GM18499 (cell line): ENCODE data around the gene SLC19A1.

Experiments
- ATAC-seq: cut with Tn5 transposase; IDR thresholded peaks from one replicate; pipeline ENCODE4 v1.9.1; 2021; ENCODE audit warnings: moderate number of reproducible peaks; ENCODE audit not compliant: insufficient read depth, unreplicated experiment

The SLC19A1 gene

DNA sequence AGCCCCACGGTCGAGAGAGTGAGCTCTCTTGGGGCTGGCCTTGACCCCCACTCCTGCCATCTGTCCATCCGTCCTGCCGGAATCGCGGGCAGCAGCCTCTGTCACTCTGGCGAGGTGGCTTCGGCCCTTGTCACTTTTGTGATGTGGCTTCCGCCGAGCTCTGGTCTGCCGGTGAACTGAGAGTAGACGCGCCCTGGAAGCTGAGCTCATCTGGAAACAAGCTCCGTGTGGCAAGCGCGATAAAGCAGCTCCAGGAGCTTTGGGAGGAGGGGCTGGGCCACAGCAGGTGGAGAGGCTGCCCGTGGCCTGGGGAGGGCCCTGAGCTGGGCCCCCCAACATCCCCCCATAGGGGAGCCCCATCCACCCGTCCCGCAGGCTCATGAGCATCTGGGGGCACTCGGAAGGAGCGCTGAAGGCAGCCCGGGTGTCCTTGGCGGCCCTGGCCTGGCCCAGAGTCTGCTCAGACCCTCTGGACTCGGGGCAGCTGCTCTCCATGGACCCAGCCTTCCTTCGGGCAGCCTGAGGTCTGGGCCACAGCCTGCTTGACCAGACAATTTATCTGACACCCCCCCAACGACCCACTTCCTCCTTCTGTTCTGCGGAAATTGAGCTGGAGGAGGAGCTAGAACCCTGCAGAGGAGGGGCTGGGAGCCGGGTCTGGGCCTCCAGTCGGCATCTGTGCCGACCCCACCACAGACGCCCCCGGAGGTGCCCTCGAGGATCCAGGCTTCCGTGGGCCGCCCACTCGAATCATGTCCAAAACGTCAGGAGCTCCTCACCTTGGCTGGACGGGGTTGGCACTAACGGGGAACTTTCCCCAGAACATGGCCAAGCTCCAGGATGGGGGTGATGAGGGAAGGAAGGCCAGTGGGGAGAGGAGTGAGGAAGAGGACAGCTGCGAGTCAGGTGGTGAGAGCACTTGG, 59.1 kb downstream of the SLC19A1 start:
- ATAC-seq = no peak

DNA sequence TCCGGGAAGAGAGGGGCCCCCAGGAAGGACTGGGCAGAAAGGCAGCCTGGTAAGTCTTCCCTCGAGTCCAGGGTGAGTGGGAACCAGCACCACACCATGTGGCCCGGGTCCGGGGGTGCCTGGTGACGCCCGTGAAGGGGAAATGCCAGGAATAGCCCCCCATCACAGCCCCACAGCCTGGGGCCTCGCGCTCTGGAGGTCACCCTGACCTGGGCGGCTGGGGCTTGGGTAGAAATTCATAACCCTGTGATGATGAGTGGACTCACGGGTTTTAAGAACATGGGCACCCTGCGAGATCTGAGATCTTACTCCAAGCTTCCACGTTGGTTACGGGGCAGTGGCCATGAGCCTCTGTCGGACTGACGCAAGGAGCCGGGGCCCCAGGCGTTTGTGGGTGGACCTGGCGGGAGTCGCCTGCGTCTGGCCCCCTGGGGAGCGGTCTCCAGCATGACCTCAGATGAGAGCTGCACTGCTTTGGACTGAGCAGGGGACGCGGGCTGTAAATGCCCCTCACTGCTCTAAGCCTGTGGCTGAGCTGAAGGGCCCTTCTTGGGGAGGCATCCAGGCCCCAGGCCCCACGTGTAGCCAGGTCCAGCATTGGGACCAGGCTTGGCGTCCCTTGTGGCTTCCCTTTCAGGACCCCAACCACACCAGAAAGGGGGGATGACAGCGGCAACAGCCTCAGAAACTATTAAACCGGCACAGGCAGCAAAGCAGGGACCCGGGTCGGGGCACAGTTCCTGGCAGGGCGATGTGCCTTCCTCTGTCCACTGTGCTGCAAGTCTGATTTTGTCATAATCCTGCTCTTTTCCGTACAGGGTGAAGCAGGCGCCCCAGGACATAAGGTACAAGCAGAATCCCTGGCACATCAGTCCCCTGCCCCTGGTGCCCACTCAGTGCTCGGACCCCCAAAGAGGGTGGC, 60.0 kb downstream of the SLC19A1 start:
- no peak for ATAC-seq

DNA sequence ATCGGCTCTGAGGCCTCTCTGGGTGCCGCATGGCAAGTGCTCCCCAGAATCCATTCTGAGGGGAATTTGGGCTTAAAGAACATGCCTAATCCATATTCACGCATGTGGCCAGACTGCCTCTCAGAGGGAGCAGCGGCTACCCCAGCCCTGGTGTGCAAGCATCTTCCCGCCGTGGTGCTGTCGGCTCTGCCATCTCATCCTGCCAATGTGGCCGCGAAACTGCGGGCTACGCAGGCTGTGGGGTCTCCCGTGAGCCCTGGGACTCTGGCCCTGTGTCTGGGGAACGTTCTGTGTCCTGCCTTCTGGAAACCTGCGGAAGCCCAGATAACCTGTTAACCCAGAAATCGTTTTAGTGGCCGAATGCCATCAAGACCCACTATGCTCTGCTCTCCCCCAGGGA, 60.7 kb downstream of the SLC19A1 start:
- ATAC-seq = no peak

DNA sequence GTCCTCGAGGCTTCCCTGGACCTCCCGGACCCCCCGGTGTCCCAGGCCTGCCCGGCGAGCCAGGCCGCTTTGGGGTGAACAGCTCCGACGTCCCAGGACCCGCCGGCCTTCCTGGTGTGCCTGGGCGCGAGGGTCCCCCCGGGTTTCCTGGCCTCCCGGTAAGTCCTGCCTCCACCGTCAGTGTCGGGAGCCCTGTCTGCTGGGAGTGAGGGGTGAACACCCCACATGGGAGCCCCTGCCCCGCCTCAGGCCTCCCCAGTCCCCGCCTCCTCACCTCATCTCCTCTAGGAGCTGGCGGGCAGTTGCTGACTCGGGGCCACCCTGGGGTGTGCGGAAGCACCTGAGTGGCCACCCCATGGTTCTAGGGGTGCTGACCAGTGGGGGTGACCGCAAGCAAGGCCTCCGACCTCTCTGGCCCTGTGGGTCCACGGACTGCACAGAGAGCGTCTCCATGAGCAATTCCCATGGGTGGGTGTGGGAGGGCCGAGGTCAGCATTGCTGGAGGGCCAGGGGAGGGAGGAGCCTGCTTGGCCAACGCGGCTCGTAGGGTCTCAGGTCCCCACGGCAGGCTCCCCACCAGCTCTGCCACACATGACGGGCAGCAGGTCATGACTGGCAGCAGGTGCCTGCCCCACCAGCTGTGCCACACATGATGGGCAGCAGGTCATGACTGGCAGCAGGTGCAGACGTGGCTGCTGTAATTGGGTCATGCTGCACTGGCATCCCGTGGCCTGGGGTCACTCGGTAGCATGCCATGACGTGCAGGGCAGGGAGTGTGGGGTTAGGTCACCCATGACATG, 61.3 kb downstream of the SLC19A1 start:
- ATAC-seq = no peak

DNA sequence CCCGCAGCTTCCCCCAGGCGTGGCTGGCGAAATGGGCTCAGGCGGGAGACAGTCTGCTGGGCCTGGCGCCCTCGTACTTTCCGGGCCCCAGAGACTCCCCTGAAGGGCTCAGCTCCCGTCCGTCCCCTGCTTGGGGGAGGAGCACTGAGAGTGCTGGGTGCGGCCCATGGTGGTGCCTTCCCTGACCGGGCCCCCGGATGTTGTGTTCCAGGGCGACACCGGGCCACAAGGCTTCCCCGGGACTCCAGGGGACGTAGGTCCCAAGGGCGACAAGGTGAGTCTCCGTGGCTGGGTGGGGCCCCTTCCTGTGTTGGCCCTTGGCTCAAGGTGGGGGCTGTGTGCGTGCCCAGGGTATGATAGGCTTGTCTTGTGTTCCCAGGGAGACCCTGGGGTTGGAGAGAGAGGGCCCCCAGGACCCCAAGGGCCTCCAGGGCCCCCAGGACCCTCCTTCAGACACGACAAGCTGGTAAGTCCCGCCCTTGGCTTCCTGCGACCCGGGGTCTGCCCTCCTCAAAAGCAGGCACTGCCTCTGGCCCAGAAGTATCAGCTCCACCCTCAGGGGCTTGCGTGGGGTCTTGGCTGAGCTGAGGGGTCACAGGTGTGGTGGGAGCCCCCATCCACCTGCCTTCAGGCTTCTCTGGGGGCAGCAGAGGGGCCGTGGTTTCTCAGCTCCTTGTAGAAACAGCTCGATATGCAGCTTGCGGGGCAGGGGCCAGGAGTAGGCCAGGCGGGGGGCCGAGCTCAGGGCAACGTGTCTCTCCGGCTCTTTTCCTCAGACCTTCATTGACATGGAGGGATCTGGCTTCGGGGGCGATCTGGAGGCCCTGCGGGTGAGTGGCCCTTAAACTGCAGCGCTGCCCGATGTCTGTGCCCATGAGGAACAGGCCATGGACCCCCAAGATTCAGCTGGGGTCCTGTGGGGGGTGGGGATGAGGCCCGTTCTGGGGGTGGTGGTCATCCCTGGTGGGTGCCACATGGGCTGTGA, 62.3 kb downstream of the SLC19A1 start:
- ATAC-seq = no peak

DNA sequence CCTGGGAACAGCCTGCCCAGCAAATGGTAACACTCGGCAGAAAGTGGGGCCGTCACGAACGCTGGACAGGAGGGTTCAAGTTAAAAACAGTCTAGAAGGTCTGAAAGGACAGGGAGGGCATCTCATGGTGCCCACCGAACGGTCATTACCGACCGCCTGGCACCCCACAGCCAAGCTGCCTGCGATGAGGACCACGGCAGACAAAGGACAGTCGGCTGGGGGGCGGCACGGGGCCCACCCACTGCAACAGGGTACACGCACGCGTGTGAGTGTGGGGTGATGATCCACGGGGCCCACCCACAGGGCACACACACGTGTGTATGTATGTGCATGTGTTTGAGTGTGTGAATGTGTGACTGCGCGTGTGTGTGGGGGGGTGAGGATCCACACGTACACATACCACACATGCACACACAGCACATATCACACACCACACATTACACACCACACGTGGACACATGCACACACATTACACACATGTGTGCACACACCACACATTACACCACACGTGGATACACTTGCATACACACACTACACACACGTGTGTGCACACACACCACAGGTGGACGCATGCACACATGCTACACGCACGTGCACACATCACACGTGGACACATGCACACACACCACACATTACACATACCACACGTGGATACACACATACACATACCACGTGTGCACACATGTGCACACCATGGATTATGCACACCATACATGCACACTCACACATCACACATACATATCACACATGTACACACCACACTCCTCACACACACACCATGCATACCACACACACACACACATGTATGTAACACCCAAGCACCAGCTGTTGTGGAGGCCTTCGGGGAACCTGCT, 63.2 kb downstream of the SLC19A1 start:
- no peak for ATAC-seq

- ATAC-seq = no peak
Observed at GRCh38 chr21:45478115-45478801, 64.0 kb downstream of the SLC19A1 start.

DNA sequence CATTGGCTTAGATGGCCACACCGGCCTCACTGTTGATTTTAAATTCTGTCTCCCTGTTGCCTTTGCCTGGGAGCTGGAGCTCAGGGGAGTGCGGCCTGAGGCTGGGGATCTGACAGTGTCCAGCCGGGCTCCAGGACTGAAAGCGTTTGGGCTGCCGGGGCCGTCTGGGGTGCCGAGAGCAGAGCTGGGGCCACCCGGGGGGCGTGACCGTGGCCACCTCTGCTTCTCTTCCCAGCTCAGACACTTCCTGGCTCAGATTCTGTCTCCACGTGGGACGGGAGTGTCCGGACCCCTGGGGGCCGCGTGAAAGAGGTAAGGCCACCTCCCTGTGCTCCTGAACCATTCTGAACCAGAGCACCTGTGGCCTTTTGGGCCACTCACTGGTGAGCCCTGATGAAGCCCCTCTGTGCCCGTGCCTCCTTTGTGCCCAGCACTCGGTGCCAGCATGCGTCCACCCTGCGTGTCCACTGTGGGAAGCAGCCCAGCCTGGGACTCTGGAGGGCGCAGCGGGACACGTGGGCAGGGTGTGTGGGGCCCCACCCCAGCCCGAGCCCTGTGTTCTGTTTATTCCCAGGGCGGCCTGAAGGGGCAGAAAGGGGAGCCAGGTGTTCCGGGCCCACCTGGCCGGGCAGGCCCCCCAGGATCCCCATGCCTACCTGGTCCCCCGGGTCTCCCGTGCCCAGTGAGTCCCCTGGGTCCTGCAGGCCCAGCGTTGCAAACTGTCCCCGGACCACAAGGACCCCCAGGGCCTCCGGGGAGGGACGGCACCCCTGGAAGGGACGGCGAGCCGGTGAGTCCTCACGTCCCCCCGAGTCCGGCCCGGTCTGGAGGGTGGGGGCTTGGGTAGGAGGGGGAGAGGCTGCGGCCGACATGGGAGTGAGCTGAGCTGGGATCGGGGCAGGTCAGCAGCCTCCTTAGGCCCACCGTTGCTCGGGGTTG, 64.8 kb downstream of the SLC19A1 start:
- ATAC-seq = no peak

- ATAC-seq = no peak
Observed at GRCh38 chr21:45476582-45476981, 65.7 kb downstream of the SLC19A1 start.

- ATAC-seq = no peak
Observed at GRCh38 chr21:45475797-45476570, 66.3 kb downstream of the SLC19A1 start.

DNA sequence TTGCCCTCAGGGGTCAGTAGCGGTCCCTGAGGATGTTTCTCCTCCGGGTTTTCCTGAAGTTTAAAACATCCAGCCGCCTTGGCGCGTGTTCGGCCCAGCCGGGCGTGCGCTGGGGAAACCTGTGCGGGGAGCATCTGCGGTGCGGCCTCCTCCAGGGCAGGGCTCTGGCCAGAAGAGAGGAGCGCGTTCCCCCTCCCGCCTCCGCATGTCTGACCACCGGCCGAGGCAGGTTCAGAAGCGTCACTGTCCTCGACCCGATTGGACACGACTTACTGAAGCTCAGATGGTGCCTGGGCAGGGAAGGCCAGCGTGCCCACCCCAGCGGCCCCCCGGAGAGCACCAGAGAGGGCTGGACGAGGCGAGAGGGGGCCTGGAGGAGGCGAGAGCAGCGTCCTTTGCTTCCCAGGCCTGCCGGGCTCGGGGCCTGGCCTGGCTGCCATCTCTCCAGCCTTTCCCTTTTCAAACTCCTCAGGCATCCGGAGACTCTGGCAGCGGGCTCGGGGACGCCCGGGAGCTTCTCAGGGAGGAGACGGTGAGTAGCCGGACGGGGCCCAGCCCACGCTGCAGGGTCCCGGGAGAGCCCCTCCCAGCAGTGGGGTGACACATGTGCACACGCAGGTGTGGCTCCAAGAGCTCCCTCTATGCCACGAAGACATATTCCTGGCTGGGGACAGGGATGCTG, 67.1 kb downstream of the SLC19A1 start:
- ATAC-seq = no peak

- ATAC-seq = no peak
Observed at GRCh38 chr21:45474323-45474950, 67.8 kb downstream of the SLC19A1 start.

- ATAC-seq = no peak
Observed at GRCh38 chr21:45473496-45474322, 68.5 kb downstream of the SLC19A1 start.
